GM12892 (cell line): ENCODE measurements around the gene FAH.

ENCODE experiments used
- POLR2A ChIP-seq: IDR thresholded peaks from 2 replicates; pipeline ENCODE4 v1.6.1; 2011; ENCODE audit warnings: low read depth, low read length, control low read depth
- POLR2AphosphoS5 ChIP-seq: IDR thresholded peaks from 2 replicates; pipeline ENCODE4 v1.6.1; 2011; ENCODE audit warnings: low read depth, low read length, control low read depth

GRCh38 chr15:80107774-80108173, 45.0 kb upstream of the FAH start:
- TF ChIP-seq POLR2A = no peak
- TF ChIP-seq POLR2AphosphoS5 = no peak
